BJ (cell line): ENCODE measurements around the gene KIFAP3. TPM values are rescaled to one million over a fixed set of nuclear protein-coding genes. Genes with fewer than 3 reads are reported as not detected.
"Not testable (repeated sequence)": the region's sequence is repeated elsewhere in the genome, so short reads cannot be mapped to it uniquely, and the experiment has no call there.

ENCODE experiments used
- CTCF ChIA-PET: fragments of 350-600 bp; formaldehyde crosslinking; extraction: SDS; loops from one replicate; lab custom pipeline; 2021; ENCODE audit warnings: antibody characterized with exemption, inconsistent platforms; lab: Yijun Ruan, JAX
- POLR2A ChIA-PET: fragments of 300-600 bp; sonication (Branson Sonifier 250); formaldehyde crosslinking; extraction: SDS; loops from one replicate; lab custom pipeline; 2021; ENCODE audit warnings: antibody characterized with exemption; lab: Charles Lee
- DNase-seq: peaks from one replicate; pipeline ENCODE4 v3.0.0-alpha.2; 2011; ENCODE audit warnings: low read depth
- H3K27me3 ChIP-seq: 2 replicates; pipeline ENCODE4 v1.6.0; 2011; ENCODE audit warnings: low read length; ENCODE audit not compliant: control insufficient read depth, insufficient read depth
- H3K36me3 ChIP-seq: 2 replicates; pipeline ENCODE4 v1.5.1; 2011; ENCODE audit warnings: low read length; ENCODE audit not compliant: control insufficient read depth, insufficient read depth
- H3K4me3 ChIP-seq: 2 replicates; pipeline ENCODE4 v1.5.1; 2011; ENCODE audit warnings: low read depth, mild to moderate bottlenecking, control low read depth, low read length
- CTCF ChIP-seq: IDR thresholded peaks from 2 replicates; pipeline ENCODE4 v1.5.1; 2011; ENCODE audit warnings: low read depth, mild to moderate bottlenecking, control low read depth, inconsistent platforms, low read length, moderate library complexity; ENCODE audit not compliant: insufficient read depth
- polyA plus RNA-seq: library from polyadenylated mRNA; depleted of rRNA; stranded (reverse); fragments of >200 nt; gene quantifications from 2 replicates; pipeline ENCODE4 v1.2.3, GENCODE V29; 2011; rRNA removed
- small RNA-seq: library from RNA; depleted of rRNA; stranded (forward); fragments of <200 nt; gene quantifications from one replicate; pipeline ENCODE3, GENCODE V24; 2012; ENCODE audit warnings: low replicate concordance, low read depth; ENCODE audit not compliant: insufficient read length

Gene KIFAP3
- polyA plus RNA-seq, 1 experiment: 6.1 TPM

GRCh38 chr1:169877800-169878491 is 196.5 kb downstream of the KIFAP3 start:
- H3K27me3 ChIP-seq: no peaks in the 10 kb centered on the region
- H3K4me3 ChIP-seq: no peak overlapping the region
- peak; percentile 87 for DNase-seq
- peaks cover 1% of the 10 kb centered on the region; the same call in 1 of the 2 replicates for H3K36me3 ChIP-seq
- CTCF ChIA-PET: no interaction called here
- TF ChIP-seq CTCF: no peak
- POLR2A ChIA-PET: no interaction called here

- DNase-seq: peak; percentile 80
- H3K4me3 ChIP-seq: no peak overlapping the region
- H3K27me3 ChIP-seq: no peaks in the 10 kb centered on the region
- ChIA-PET CTCF (no interaction called here), POLR2A (no interaction called here)
- TF ChIP-seq CTCF: no peak
- peaks cover 7% of the 10 kb centered on the region for H3K36me3 ChIP-seq
Observed at GRCh38 chr1:169874229-169874628, 200.3 kb downstream of the KIFAP3 start.

GRCh38 chr1:169873582-169874199 is 200.8 kb downstream of the KIFAP3 start:
- H3K36me3 ChIP-seq: peaks cover 11% of the 10 kb centered on the region
- no peaks in the 10 kb centered on the region for H3K27me3 ChIP-seq
- no peak for TF ChIP-seq CTCF
- no peak overlapping the region for H3K4me3 ChIP-seq
- CTCF ChIA-PET: no interaction called here
- POLR2A ChIA-PET: no interaction called here
- DNase-seq: no peak

GRCh38 chr1:169872906-169873305 is 201.6 kb downstream of the KIFAP3 start:
- DNase-seq: no peak
- Histone ChIP-seq H3K36me3 (peaks cover 11% of the 10 kb centered on the region), H3K4me3 (no peak overlapping the region)

GRCh38 chr1:169871988-169872387 is 202.5 kb downstream of the KIFAP3 start:
- POLR2A ChIA-PET, CTCF ChIA-PET: not testable (repeated sequence)

More at GRCh38 chr1:169872906-169873305, 201.6 kb downstream of the KIFAP3 start:
- ChIA-PET CTCF (no interaction called here), POLR2A (no interaction called here)
- no peaks in the 10 kb centered on the region for H3K27me3 ChIP-seq
- TF ChIP-seq CTCF: no peak

More at GRCh38 chr1:169871988-169872387, 202.5 kb downstream of the KIFAP3 start:
- DNase-seq, H3K27me3 ChIP-seq, H3K4me3 ChIP-seq: not testable (repeated sequence)
- peaks cover 13% of the 10 kb centered on the region for H3K36me3 ChIP-seq

Small RNAs within 50 kb of the gene (small RNA-seq; reads per million reads assigned to genes)
- not detected for gene MRPS10P1

Other genes starting within 250 kb of the KIFAP3 start
- 6.1 and 9.3 TPM in 2 replicates for gene SCYL3, start 180.8 kb downstream of the KIFAP3 start, polyA plus RNA-seq
- not detected in 2 replicates for gene NTMT2, start 71.3 kb upstream of the KIFAP3 start, polyA plus RNA-seq